Kidney epithelial cell (primary cell): ENCODE measurements around the gene TNPO2. TPM values are rescaled to one million over a fixed set of nuclear protein-coding genes. Genes with fewer than 3 reads are reported as not detected.
A peak's percentile ranks its signal among the peaks of the same experiment; 100 is the strongest.

Source experiments
- DNase-seq: peaks from one replicate; pipeline ENCODE4 v3.0.0-alpha.2; 2010; ENCODE audit warnings: low read depth
- H3K27me3 ChIP-seq: 2 replicates; pipeline ENCODE4 v1.6.0; 2011; ENCODE audit warnings: low read length; ENCODE audit not compliant: control insufficient read depth, insufficient read depth
- H3K36me3 ChIP-seq: 2 replicates; pipeline ENCODE4 v1.5.1; 2011; ENCODE audit warnings: low read length; ENCODE audit not compliant: control insufficient read depth, insufficient read depth
- H3K4me3 ChIP-seq: 2 replicates; pipeline ENCODE4 v1.5.1; 2011; ENCODE audit warnings: low read depth, mild to moderate bottlenecking, control low read depth, low read length
- total RNA-seq: library from RNA; depleted of rRNA; stranded (reverse); fragments of >200 nt; gene quantifications from 2 replicates; pipeline ENCODE4 v1.2.3, GENCODE V29; 2015
- TF ChIP-seq, protein P1 (sequence below): IDR thresholded peaks from 2 replicates; pipeline ENCODE4 v1.5.1; 2011; ENCODE audit warnings: mild to moderate bottlenecking, moderate library complexity, low read length, control low read depth, inconsistent platforms; ENCODE audit not compliant: insufficient read depth, poor library complexity, severe bottlenecking

The TNPO2 gene
- total RNA-seq, 1 donor from 2014 or later = 27.1 TPM

DNA sequence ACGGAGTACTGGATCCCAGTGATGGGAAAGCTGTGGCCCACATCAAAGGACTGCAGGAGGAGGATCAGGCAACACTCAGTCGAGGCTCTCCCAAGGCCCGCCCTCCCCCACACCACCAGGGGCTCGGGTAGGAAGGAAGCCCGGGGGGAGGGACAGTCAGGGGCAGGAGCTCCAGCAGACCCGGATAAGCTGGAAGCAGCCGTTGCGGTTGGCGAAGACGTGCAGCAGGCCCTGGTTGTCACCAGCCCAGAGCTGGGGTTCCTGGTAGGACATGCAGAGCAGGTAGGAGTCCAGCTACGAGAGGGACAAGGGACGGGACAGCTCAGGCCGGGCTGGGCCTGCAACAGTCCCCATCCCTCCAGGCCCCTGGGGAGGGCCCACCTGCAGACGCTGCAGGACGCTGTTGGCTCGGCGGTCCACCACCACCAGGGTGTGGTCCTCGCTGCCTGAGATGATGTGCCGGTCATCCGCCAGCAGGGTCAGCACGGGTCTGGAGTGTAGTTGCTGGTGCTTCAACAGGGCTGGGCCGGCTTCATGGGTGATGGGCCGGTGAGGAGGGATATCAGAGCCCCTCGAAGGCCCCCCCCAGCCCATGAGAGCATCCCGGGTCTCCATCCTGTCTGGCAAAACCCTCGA is 34.0 kb downstream of the TNPO2 start:
- H3K27me3 ChIP-seq = no peaks in the 10 kb centered on the region
- H3K36me3 ChIP-seq = no peaks in the 10 kb centered on the region
- DNase-seq = no peak
- H3K4me3 ChIP-seq = no peak overlapping the region
- TF ChIP-seq, protein P1, sequence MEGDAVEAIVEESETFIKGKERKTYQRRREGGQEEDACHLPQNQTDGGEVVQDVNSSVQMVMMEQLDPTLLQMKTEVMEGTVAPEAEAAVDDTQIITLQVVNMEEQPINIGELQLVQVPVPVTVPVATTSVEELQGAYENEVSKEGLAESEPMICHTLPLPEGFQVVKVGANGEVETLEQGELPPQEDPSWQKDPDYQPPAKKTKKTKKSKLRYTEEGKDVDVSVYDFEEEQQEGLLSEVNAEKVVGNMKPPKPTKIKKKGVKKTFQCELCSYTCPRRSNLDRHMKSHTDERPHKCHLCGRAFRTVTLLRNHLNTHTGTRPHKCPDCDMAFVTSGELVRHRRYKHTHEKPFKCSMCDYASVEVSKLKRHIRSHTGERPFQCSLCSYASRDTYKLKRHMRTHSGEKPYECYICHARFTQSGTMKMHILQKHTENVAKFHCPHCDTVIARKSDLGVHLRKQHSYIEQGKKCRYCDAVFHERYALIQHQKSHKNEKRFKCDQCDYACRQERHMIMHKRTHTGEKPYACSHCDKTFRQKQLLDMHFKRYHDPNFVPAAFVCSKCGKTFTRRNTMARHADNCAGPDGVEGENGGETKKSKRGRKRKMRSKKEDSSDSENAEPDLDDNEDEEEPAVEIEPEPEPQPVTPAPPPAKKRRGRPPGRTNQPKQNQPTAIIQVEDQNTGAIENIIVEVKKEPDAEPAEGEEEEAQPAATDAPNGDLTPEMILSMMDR = no peak

DNA sequence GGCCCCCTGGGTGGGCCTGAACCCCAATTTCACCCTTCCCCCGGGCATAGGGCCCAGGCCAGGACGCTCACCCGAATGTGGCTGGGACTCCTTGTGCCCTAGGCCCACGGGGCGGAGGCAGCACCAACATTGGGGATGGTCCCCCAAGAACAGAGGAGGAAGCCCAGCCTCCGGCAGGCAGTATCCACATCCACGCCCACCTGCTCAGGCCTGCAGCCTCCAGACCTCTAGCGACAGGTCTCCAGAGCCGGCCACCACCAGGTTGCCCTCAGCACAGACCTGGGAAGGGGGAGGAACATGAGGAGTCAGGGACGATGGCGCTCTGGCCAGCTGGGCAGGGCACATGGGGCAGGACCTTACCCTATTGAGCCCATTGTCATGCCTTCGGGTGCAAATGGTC is 34.7 kb downstream of the TNPO2 start:
- Histone ChIP-seq H3K27me3 (no peaks in the 10 kb centered on the region), H3K36me3 (no peaks in the 10 kb centered on the region), H3K4me3 (no peak overlapping the region)
- TF ChIP-seq, protein P1 = no peak
- no peak for DNase-seq

DNA sequence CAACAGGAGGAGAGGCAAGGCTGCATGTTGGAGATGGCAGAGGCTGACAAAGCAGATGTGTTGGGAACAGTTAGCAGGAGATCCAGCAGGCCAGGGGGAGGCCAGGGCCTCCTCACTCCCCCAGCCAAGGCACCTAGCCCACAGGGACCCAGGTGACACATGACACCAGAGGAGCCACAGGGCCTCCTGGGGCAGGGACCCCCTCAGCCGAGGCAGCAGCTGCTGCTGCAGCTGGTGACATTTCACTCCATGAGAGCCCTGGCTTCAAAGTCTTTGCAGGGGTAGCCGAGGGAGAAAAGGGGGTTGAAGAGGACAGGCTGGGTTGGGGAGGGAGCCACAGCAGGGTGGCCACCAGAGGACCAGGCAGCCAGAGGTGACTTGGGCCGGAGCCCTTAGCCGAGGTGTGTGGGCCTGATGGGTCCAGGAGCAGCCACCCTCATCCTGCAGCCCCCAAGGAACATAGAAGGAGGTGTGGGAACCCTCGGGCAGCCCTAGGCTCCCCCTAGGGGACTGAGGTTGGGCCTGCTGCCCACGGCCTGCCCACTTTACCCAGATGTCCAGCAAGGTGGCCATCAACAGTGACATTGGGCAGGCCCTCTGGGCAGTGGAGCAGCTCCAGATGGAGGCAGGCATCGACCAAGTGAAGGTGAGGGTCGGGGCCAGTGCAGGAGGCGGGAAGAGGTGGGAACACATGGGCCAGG is 36.1 kb downstream of the TNPO2 start, which contains the start of gene GNG14:
Gene GNG14 (plus strand): TSS at position 503 of the 701 bp plus-strand sequence. CDS start 51 bp downstream, at position 554.
- Histone ChIP-seq H3K36me3 (no peaks in the 10 kb centered on the region), H3K27me3 (no peaks in the 10 kb centered on the region), H3K4me3 (no peak within 1 kb of the TSS)
- no peak for DNase-seq
- TF ChIP-seq, protein P1 = no peak

DNA sequence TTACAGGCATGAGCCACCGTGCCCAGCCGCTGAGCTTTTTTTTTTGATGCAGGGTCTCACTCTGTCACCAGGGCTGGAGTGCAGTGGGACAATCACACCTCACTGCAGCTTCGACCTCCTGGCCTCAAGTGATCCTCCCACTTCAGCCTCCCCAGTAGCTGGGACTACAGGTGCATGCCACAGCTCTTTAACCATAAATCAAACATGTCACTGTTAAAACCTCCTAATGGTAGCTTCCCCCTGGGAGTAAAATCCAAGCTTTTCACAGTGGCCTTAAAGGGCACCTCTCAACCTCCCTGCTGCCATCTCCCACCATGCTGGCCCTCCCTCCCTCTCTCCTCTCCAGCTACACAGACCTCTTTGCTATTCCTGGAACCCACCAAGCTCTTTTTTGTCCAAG is 37.9 kb downstream of the TNPO2 start:
- Histone ChIP-seq H3K36me3 (no peaks in the 10 kb centered on the region), H3K4me3 (no peak overlapping the region), H3K27me3 (no peaks in the 10 kb centered on the region)
- no peak for DNase-seq
- TF ChIP-seq, protein P1 = no peak

DNA sequence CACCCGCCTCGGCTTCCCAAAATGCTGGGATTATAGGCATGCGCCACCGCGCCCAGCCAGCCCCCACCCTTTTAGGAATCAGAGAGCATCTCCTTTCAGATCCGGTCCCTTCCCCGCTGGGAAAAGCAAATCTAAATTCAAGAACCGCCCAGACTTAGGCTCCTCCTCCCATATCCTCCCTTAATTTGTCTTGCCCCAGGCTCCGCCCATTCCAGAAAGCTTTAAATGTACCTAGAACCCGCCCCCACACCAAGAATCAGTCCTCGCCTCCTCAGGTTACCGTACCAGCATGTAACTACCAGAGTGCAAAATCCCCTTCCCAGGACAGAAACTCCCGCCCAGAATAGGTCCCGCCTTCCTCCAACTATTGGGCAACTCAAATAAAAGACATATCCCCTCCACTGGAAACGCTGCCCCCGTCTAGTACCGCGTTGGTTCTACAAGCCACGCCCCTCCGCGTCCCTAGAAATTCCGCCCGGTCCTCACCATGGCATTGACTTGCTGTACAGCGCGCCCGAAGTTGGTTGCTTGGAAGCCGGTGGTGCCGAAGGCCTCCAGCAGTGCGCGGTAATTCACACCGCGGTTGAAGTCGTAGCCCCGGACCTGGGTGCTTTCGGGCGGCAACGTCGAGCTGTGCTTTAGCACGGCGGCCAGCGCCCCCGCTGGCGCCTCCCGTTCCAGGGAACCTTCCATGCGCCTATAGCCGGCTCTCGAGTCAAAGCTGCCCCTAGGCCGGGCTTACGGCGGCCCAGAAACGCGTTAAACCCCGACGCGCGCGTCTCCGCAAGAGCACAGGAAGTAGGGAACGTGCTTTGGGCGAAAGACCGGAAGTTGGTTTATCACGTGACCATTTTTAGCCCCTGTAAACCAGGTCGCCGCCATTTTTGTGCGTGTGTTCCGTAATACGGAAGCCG is 42.4 kb downstream of the TNPO2 start, which contains the start of gene DHPS:
Gene DHPS (minus strand): TSS at position 807 of the 914 bp plus-strand sequence. CDS start 114 bp downstream, at position 693.
- peak; percentile 92 for DNase-seq
- H3K36me3 ChIP-seq = peaks cover 5% of the 10 kb centered on the region
- H3K4me3 ChIP-seq = peak within 1 kb of the TSS; percentile 90
- H3K27me3 ChIP-seq = no peaks in the 10 kb centered on the region
- TF ChIP-seq, protein P1 = no peak
